CD4-positive, alpha-beta T cell treated with Interleukin-6 for 4 hours (primary cell): ENCODE results near the gene MTSS2.
"Not testable (repeated sequence)": the region's sequence is repeated elsewhere in the genome, so short reads cannot be mapped to it uniquely, and the experiment has no call there.

ENCODE experiments used
- DNase-seq: peaks from one replicate; pipeline ENCODE4 v3.0.0-alpha.2; 2020; ENCODE audit warnings: mixed read lengths

Gene MTSS2

DNA sequence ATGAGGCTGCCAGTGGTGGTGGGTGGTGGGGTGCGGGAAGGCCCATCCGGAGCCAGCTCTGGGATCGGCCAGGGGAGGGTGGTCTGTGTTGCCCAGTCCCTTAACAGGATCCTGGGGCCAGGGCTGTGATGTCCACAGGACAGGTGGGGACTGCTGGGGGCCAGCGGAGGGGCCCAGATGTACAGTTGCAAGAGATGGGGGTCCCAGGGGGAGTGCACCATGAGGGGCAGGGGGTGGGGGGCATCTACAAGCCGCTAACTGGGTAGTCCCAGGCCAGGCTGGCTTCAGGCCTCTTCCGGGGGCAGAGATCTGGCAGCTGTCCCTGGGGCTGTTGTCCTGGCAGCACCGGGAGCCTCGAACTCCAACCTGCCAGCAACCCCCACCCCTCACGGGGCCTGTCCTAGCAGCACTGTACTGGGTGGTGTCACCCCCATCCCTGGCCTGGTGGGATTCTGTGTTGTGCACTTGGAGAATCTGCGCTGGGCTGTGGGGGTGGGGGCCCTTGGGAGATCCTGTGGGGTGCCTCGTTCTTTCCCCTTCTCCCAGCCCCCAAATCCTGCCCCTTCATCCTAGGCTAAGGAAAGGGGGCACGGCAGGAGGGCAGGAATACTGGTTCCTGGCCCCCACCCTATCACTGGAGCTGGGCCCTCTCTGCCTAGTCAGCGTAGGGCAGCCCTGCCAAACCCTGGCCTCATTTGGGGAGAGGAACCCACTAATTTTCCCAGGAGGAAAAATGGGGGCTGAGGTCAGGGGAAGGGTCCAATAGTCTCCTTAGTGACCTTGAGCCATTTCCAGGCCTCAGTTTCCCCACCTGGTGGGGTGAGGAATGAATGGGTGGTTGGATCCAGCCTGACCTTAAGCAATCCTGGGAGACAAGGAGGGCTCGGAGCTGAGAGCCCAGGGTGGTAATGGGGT lies 1.4 kb downstream of the MTSS2 start:
- DNase-seq = no peak

DNA sequence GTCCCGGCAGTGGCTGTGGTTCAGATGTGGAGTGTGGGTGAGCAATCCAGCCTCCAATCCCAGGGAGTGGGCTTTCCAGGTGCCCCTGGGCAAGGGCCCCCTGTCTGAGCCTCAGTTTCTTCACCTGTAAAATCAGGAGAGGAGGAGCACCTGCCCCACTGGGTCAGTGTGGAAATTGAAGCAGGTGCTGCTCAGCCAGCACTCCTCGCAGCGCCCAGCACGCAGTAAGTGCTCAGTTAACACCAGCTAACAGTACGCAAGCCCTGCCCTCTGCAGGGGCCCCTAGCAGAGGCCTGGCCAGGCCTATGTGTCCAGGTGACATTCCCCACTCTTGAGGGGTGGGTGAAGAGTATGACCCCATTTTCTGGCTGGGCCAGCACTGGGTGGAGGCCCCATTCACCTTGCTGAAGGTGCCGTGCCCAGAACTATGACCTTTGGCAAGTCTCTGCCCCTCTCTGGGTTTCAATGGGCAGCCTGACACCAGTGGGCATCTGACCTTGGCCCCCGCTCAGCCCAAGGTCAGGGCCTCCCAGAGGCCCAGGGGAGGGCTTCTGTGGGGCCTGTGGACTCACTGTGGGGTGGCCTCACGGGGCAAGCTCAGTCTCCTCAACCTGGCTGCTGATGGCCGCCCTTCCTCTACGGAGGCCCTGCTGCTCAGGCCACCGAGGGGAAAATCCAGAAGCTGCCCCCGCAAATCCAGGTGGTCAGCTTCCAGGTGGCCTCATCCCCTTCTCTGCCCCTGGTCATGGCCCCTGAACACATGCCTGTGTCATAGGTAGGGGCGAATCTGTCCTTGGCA lies 2.5 kb downstream of the MTSS2 start:
- no peak for DNase-seq

DNA sequence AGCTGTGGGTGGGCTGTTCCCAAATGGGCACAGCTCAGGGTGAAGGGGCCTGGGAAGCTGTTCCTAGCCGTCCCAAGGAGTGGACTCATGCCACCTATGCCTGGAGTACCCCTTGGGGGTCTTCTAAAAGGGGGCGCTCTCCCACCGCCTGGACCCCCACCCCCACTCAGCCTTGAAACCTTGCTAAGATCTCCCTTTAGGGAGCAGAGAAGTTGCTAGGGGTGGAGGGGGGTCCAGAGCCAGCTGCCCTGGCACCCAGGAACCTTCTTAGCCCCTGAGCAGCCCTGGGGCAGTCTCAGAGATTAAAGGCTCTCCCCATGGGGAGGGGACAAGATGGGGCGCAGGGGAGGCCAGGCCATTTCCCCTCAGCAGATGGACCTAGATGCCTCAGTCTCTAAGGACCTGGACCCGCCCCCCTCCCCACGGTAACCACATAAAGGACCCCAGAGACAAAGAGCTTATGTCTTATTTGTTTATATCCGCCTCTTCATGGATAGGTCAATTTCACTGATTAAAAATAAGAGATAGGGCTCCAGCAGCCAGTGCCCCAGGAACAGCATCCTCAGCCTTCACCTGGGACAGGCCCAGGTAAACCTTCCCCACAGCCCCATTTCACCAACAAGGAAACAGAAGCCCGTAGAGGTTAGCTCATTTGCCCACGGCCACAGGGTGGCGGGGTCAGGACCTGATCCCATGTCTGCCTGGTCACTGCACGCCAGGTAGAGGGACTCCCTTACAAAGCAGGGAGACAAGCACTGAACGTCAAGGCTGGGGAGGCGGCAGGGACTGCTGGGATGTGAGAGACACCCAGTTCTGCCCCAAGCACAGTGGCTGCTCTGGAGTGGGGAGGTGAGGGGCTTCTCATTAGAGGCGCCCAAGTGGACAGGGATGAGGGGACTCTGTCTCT lies 3.4 kb downstream of the MTSS2 start:
- no peak for DNase-seq

DNA sequence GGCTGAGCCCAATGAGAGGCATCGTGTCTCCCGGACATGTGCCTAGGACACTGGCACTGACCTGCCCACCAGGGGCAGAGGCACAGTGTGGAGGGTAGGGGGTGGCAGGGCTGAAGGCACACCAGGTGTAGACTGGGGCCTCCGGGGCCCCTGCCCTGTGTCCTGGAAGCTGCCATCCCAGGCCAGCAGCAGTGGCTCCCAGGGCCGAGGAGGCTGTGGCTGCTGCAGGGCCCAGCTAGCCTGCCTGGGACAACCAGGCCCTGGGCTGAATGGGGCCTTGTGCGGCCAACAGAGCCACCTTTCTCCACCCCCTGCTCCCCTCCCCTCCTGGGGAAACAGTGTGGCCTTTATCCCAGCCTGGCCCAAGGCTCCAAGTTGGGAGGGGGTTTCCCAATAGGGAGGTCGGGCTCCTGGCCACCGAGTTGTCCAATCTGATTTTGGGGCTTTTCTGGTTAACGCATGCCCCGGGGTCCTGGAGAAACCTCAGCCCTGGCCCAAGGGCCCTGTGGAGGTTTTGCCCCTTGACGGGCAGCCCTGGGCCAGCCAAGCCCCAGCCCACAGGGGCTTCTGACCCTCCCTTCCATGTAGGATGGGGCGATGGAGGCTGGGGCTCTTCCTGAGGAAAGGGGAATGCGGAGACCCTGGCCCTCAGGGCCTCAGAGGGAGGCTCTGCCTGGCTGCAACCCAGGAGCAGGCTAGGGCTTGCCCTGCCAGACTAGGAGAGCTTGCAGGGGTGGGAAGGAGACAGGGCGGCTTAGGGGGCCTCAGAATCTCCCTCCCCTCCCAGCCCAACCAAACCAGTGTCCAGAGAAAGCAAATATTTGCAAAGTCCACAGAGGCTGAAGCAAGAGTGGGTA lies 4.2 kb downstream of the MTSS2 start:
- DNase-seq = no peak

DNA sequence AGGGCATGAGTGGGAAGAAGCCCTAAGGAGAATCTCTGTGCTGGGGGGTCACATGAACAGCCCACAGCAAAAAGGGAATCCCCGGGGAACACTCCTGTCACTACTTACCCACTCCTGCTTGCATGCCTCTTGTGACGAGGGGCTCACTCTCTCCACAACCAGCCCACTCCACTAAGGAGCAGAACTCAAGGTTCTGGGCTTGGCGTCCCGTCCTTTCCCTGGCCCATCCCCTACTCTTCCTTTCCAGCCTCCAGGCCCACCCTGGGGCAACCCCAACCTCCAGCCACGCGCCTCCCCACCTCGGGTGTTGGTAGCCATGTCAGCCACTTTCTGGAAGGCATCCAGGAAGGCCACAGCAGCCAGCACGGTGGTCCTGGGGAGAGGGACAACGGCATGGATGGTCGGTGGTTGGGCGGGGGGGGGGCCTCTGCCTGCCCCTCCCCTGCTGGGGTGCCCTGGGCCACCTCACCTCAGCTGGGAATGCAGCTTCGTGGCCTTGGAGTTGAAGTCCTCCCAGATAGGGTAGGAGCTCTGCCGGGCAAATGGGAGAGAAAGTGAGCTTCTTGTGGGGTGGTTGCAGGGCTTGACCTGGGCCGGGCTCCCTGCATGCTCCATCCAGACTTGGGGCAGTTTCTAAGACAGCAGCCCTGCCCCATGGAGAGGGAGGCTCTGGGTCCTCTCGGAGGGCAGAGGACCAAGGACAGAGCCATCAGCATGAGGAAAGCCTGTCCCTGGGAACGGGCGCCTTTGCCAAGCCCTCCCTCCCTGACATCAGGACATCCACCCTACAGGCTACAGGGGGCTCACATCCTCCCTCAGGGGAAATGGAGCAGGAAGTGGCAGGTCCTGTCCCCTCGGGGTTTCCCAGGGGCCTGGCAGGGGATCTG lies 5.1 kb downstream of the MTSS2 start:
- no peak for DNase-seq

DNA sequence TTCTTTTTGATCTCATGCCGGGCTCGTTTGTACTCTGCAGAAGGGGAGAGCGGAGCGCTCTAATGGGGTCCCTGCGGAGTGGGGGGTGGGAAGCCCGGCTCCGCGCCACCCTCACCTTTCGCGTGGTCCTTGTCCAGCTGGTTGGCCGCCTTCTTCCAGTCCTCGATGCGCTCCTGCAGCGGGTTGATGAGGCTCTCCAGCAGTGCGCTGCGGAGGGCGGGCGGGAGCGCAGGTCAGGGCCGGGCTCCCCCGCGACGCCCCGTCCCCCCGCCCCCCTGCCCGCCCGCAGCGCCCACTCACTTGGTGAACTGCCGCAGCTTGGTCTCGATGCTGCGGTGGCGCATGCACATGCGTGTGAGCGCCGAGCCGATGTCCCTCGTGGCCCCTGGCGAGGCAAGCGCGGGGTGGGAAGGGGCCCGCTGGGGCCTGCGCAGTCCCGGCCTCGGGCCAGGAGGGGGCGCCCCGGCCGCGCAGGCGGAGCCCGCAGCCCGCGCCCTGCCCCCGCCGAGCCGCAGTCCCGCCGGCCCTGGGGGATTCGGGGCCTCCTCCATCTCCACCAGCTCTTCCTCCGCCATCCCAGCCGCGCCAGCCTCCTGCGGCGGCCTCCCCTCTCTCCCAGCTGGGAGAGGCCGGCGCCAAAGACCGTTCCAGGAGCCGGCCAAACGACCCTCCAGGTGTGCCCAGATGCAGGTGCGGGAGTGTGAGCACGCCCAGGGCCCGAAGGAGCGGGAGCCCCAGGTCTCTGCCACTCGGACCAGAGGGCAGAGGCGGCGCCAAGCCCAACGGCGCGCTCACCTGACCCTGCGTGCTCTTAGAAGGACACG lies 6.0 kb downstream of the MTSS2 start:
- no peak for DNase-seq

DNA sequence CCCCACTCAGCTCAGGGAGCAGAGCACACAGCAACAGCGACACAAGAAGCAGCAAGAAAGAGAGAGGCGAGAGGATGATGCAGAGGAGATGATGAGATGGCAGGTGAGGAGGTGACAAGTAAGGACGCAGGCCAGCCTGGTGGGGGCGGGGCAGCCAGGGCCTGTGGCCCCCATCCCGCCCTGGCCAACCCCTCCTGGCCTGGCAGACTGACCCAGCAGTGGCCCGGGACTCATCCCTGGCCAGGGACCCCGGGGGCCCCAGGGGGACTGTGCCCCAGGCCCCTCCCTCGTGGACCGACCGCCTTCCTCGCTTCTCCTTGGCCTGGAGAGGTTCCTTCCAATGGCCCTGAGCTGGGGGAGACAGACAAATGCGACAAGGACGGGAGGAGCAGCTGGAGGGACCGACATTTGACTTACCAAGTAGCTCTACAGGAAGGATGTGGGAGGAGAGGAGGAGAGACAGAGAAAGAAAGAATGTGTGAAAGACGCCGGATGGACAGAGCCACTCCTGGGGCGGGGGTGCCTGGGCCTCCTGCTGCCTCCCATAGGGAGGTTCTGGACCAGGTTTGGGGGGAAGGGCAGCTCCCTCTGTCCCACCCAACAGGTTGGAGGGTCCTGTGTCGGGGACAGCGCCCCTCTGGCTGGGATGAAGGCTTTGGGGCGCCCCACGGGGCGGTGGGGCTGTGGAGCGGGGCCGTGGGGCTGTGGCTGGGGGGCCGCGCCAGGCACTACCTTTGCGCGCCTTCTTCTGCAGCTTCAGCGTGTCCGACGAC lies 6.8 kb downstream of the MTSS2 start:
- DNase-seq = no peak

DNA sequence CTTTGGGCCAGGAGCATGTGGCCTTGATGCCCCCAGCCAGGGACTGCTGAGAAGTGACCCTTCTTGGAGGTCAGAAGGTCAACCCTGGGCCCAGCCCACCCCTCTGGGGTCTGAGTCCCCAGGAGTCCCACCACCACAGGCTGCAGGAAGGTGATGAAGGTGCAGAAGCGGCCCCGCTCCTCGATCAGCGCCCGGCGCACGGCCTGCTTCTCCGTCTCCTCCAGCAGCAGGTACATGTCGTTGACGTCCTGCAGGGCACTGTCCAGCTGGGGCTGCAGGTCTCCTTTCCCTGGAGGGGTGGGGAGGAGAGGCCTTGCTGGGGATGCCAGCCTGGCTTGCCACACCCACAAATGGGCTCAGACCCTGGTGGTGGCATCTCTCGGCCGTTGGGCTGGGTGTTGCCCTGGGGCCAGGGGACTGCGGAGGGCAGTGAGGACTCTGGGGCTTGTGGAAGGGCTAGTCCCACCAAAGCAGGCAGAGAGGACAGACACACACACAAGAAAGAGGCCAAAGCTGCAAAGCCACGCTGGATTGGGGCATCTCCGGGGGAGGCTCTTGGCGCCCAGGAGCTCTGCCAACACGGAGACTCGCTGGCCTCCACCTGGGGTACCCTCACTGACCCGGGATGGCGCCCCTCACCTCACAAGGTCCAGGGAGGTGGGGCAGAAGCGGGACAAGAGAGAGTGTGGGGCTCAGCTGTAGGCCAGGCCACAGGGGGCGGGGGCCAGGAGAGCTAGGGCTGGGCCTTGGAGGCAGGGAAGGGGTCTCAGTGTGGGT lies 7.5 kb downstream of the MTSS2 start:
- no peak for DNase-seq

DNA sequence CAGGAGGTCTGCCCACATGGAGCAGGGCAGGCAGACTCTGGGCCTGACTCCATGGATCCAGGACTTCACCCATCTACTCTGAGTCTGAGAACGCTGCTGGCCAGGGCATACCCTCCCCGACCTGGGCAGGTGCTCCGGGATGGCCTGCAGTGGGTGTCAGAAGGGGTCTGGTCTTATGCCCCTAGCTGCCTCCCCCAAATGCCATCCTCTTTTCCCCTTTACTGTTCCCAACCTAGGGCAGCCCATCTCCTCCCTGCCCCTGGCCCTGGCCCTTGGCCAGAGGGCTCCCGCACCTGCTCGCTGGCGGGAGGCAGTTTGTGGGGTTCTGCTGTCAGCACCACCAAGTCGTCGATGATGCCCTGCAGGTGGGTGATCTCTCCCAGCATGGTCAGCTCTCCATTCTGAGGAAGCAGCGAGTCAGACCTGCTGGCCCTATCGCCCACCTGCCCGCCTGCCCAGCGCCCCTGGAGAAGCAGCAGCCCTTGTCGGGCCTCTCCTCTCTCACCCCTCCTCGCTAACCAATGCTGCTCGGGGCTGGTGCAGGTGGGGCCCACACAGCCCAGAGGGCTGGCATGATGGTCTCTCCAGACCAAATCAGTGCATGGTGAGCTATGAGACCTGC lies 8.2 kb downstream of the MTSS2 start:
- DNase-seq = no peak

DNA sequence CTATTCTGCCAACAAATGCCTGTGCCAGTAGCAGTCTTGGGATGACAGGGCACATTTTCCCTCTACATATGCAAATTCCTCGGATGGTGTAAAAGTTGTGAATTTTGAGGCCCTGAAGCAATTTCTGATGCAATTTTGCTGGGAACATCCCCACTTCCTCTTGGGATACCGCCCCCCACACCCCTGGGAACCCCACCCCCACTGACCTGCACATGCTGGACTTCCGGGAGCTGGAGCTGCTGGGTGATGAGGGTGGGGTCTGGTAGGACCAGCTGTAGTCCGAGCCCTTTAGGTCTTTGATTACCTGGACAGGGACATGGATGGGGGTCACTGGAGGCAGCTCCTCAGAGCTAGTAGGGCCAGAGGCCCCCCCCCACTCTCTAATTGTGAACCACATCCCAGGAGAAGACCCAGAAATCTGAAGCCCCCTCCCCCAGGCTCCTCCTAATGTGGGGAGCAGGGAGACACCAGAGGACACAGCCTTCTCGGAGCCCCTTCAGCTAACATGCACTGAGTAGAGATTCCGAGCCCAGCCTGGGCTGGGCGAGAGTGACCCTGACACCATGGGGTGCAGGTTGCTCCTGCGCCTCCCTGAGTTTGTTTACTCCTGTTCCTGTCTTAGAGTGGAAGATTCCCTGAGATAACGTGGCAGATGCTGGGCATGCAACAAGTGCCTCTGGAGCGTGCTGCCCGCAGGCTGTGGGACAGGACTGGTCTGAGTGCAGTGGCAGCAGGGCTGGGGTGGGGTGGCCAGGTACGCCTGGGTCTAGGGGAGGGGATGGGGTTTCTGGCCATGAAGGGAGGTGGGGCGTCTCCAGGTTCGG lies 9.0 kb downstream of the MTSS2 start:
- no peak for DNase-seq

DNA sequence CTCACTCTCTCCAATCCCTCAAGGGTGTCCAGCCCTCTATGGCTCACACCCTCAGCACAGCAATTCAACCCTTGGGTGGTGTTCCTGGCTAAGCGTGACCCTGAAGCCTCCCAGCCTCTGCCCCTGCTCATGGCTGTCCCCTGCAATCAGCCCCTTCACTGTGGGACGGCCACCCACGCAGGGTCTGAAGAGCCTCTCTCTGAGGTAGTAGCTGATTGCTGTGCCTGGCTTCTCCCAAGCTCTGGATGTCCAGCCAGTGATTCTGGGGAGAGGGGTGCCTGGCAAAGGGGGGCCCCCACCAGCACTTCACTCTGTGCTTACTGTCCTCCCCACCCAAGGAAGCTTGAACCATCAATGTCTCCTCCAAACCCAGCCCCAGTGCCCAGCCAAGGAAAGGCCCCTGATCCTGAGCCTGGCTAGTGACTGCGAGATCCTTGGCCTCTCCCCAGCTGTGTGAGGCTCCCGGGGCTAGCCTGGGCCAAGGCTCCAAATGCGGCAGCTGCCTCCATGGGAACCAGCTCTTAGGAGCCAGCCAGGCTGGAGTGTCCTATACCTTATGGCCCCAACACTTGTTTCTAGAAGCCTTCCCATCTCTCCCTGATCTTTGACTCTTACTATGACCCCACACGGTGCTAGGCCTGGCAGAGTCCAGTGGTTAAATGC lies 9.9 kb downstream of the MTSS2 start:
- no peak for DNase-seq

DNA sequence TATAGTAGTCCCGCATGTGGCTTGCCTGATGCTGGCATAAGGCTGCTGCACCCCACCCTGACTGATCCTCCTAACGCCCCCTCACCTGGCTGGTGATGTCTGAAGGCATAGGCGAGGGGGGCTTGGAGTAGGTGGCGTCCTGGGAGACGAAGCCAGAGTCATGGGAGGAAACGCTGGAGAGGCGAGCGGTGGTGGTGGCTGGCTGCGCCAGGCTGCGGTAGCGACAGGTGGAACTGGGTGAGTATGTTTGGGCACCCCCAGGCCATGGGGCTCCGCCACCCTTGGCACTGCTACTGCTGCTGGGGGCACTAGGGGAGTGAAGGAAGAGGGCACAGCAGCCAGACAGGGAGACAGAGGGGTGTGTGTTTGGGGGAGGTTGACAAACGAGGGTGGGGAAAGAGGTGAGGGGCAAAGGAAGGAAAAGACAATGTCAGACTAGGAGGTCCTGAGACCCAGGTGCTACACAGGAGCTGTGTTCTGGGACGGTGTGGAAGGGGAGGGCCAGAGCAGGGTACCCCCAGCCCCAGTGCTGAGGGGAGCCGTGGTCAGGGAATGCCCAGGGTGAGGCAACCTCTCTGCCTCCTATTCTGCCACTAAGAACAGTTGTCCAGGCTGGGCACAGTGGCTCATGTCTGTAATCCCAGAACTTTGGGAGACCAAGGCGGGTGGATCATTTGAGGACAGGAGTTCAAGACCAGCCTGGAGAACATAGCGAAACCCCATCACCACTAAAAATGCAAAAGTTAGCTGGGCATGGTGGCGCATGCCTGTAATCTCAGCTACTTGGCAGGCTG lies 11.4 kb downstream of the MTSS2 start:
- no peak for DNase-seq

DNA sequence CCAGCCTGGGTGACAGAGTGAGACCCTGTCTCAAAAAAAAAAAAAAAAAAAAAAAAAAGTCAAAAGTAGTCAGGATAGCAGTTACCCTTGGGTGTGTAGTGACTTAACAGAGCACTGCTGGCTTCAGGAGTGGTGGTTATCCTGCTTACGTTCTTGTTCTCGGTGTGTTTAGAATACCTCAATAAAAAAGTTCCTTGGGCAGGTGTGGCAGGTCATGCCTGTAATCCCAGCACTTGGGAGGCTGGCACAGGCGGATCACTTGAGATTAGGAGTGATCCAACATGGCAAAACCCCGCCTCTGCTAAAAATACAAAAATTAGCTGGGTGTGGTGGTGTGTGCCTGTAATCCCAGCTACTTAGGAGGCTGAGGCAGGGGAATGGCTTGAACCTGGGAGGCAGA lies 14.9 kb downstream of the MTSS2 start:
- not testable (repeated sequence) for DNase-seq

DNA sequence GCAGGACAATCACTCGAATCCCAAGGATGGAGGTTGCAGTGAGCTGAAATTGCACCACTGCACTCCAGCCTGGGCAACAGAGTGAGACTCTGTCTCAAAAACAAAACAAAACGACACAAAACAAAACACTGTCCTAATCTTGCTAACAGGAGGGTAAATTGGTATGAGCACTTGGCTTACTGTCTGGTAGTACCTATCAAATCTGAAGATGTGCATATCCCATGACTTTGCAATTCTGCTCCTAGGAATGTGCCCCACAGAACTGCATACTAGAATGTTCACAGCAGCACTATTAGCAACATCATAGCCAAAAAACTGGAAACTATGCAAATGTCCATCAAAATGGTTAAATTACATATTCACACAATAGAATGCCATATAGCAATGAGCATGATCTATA lies 15.7 kb downstream of the MTSS2 start:
- no peak for DNase-seq
